GM12872 (cell line): ENCODE measurements around the gene ECE2.

Source experiments
- CTCF ChIP-seq: IDR thresholded peaks from 3 replicates; pipeline ENCODE4 v1.5.1; 2011; ENCODE audit warnings: low read depth, mild to moderate bottlenecking, low read length, moderate library complexity; ENCODE audit not compliant: insufficient read depth

ECE2 gene

GRCh38 chr3:184298759-184299487 lies 23.1 kb downstream of the ECE2 start, which contains the start of gene PSMD2:
TSS of gene PSMD2 (plus strand) at chr3:184299241. CDS start at chr3:184299267, 26 bp downstream.
- no peak for TF ChIP-seq CTCF

GRCh38 chr3:184299488-184300377 lies 23.9 kb downstream of the ECE2 start:
- no peak for TF ChIP-seq CTCF

GRCh38 chr3:184300378-184300720 lies 24.5 kb downstream of the ECE2 start:
- TF ChIP-seq CTCF = no peak

GRCh38 chr3:184305577-184305976 lies 29.8 kb downstream of the ECE2 start:
- TF ChIP-seq CTCF = peak; percentile 26; the same call in 1 of the 3 replicates

- no peak for TF ChIP-seq CTCF
These were observed 30.6 kb downstream of the ECE2 start for GRCh38 chr3:184306341-184306972.

GRCh38 chr3:184307915-184308314 lies 32.1 kb downstream of the ECE2 start:
- no peak for TF ChIP-seq CTCF

GRCh38 chr3:184308744-184309143 lies 32.9 kb downstream of the ECE2 start:
- TF ChIP-seq CTCF = no peak
